IMR-90 (cell line): Measurements from ENCODE around the gene HS3ST6. TPM values are rescaled to one million over a fixed set of nuclear protein-coding genes. Genes with fewer than 3 reads are reported as not detected.

Source experiments
- ATAC-seq: fragments of 200-7000 bp; cut with Tn5 transposase; 2 replicates; pipeline ENCODE4 v1.9.1; 2020; ENCODE audit warnings: low read depth, mild to moderate bottlenecking, moderate library complexity
- BruUV-seq: library from RNA; stranded (reverse); fragments of 400-500 nt; replicated peaks from 2 replicates; lab custom pipeline; 2021; lab: Mats Ljungman, UMichigan
- CTCF ChIA-PET: fragments of 300-600 bp; formaldehyde crosslinking; extraction: SDS; loops from one replicate; lab custom pipeline; 2021; ENCODE audit warnings: antibody characterized with exemption; lab: Yijun Ruan, JAX
- POLR2A ChIA-PET: fragments of 300-600 bp; sonication (Branson Sonifier 250); formaldehyde crosslinking; loops from one replicate; lab custom pipeline; 2022; ENCODE audit warnings: antibody characterized with exemption; ENCODE audit not compliant: unreplicated experiment; lab: Charles Lee
- DNase-seq: peaks from one replicate; pipeline ENCODE4 v3.0.0; 2013
- H2AFZ ChIP-seq: replicated peaks from 2 replicates; pipeline ENCODE3; 2013; ENCODE audit warnings: low read length, mild to moderate bottlenecking; ENCODE audit not compliant: poor library complexity
- H2AK5ac ChIP-seq: 2 replicates; pipeline ENCODE4 v1.6.1; 2013; ENCODE audit warnings: low read depth, low read length, inconsistent platforms
- H2AK9ac ChIP-seq: replicated peaks from 2 replicates; pipeline ENCODE3; 2013; ENCODE audit warnings: mild to moderate bottlenecking, low read depth, low read length, moderate library complexity; ENCODE audit not compliant: poor library complexity
- H2BK120ac ChIP-seq: 2 replicates; pipeline ENCODE4 v1.6.1; 2013; ENCODE audit warnings: low read depth, low read length, inconsistent platforms
- H2BK15ac ChIP-seq: 3 replicates; pipeline ENCODE4 v1.6.1; 2013; ENCODE audit warnings: low read depth, low read length, inconsistent platforms
- H2BK20ac ChIP-seq: 2 replicates; pipeline ENCODE4 v1.6.1; 2013; ENCODE audit warnings: low read depth, mild to moderate bottlenecking, inconsistent platforms, low read length, moderate library complexity
- H2BK5ac ChIP-seq: 2 replicates; pipeline ENCODE4 v1.6.1; 2013; ENCODE audit warnings: mild to moderate bottlenecking, low read depth, low read length, inconsistent platforms; ENCODE audit not compliant: poor library complexity, severe bottlenecking
- H3K14ac ChIP-seq: replicated peaks from 2 replicates; pipeline ENCODE4 v1.6.1; 2013; ENCODE audit warnings: low read depth, low read length, inconsistent platforms
- H3K18ac ChIP-seq: 2 replicates; pipeline ENCODE4 v1.6.1; 2013; ENCODE audit warnings: low read depth, low read length, control low read depth
- H3K23ac ChIP-seq: 2 replicates; pipeline ENCODE4 v1.6.1; 2013; ENCODE audit warnings: low read depth, low read length, inconsistent platforms
- H3K27ac ChIP-seq: 2 replicates; pipeline ENCODE4 v1.5.1; 2013; ENCODE audit warnings: mild to moderate bottlenecking, control low read depth, low read length; ENCODE audit not compliant: insufficient read depth
- H3K27me3 ChIP-seq: 2 replicates; pipeline ENCODE4 v1.6.1; 2013; ENCODE audit warnings: low read length; ENCODE audit not compliant: control insufficient read depth, insufficient read depth
- H3K36me3 ChIP-seq: 2 replicates; pipeline ENCODE4 v1.6.1; 2013; ENCODE audit warnings: low read length, mixed read lengths; ENCODE audit not compliant: control insufficient read depth, insufficient read depth
- H3K4ac ChIP-seq: 2 replicates; pipeline ENCODE4 v1.6.1; 2013; ENCODE audit warnings: low read depth, low read length, inconsistent platforms
- H3K4me1 ChIP-seq: 2 replicates; pipeline ENCODE4 v1.6.1; 2013; ENCODE audit warnings: low read length, mixed read lengths; ENCODE audit not compliant: control insufficient read depth, insufficient read depth
- H3K4me2 ChIP-seq: 2 replicates; pipeline ENCODE4 v1.6.1; 2013; ENCODE audit warnings: low read depth, mild to moderate bottlenecking, control low read depth, low read length, moderate library complexity
- H3K4me3 ChIP-seq: 2 replicates; pipeline ENCODE4 v1.5.1; 2013; ENCODE audit warnings: low read depth, mild to moderate bottlenecking, control low read depth, low read length, moderate library complexity; ENCODE audit not compliant: insufficient read depth
- H3K56ac ChIP-seq: 2 replicates; pipeline ENCODE4 v1.6.1; 2013; ENCODE audit warnings: low read length, inconsistent platforms; ENCODE audit not compliant: insufficient read depth; ENCODE audit errors: extremely low read depth
- H3K79me1 ChIP-seq, 2 experiments: 2 replicates each; pipeline ENCODE4 v1.6.1; 2013; ENCODE audit warnings: low read length in 2 of 2, inconsistent platforms in 1 of 2, low read depth in 1 of 2
- H3K9ac ChIP-seq: 2 replicates; pipeline ENCODE4 v1.6.1; 2013; ENCODE audit warnings: low read depth, low read length, control low read depth
- H3K9me1 ChIP-seq: 2 replicates; pipeline ENCODE4 v1.6.1; 2013; ENCODE audit warnings: low read length, inconsistent platforms; ENCODE audit not compliant: insufficient read depth
- H3K9me3 ChIP-seq: 2 replicates; pipeline ENCODE4 v1.6.1; 2013; ENCODE audit warnings: low read length; ENCODE audit not compliant: control insufficient read depth, insufficient read depth
- H4K20me1 ChIP-seq: 2 replicates; pipeline ENCODE4 v1.6.1; 2013; ENCODE audit warnings: low read length, inconsistent platforms; ENCODE audit not compliant: insufficient read depth
- H4K5ac ChIP-seq: 2 replicates; pipeline ENCODE4 v1.6.1; 2013; ENCODE audit warnings: mild to moderate bottlenecking, low read depth, low read length, control low read depth
- H4K8ac ChIP-seq, 2 experiments: 2 replicates each; pipeline ENCODE4 v1.6.1; 2013; ENCODE audit warnings: low read depth in 2 of 2, low read length in 2 of 2, control low read depth in 1 of 2, inconsistent platforms in 1 of 2
- H4K91ac ChIP-seq: 2 replicates; pipeline ENCODE4 v1.6.1; 2013; ENCODE audit warnings: low read depth, low read length, inconsistent platforms; ENCODE audit not compliant: insufficient read depth
- CEBPB ChIP-seq: IDR thresholded peaks from 2 replicates; pipeline ENCODE4 v1.6.1; 2012; ENCODE audit warnings: low read depth, low read length, improper control_type of control experiment
- CHD1 ChIP-seq: IDR thresholded peaks from 2 replicates; pipeline ENCODE4 v1.6.1; 2012; ENCODE audit warnings: low read depth, low read length, improper control_type of control experiment
- FOS ChIP-seq: fragments of 150-350 bp; IDR thresholded peaks from 2 replicates; pipeline ENCODE4 v1.6.1; 2016; ENCODE audit warnings: low read depth, low read length
- MAFK ChIP-seq: IDR thresholded peaks from 2 replicates; pipeline ENCODE4 v1.6.1; 2012; ENCODE audit warnings: low read depth, low read length, improper control_type of control experiment
- MAZ ChIP-seq: IDR thresholded peaks from 2 replicates; pipeline ENCODE4 v1.6.1; 2012; ENCODE audit warnings: low read depth, mild to moderate bottlenecking, low read length, improper control_type of control experiment, moderate library complexity, borderline replicate concordance
- MXI1 ChIP-seq: IDR thresholded peaks from 2 replicates; pipeline ENCODE4 v1.6.1; 2012; ENCODE audit warnings: low read depth, mild to moderate bottlenecking, low read length, moderate library complexity, borderline replicate concordance
- NFE2L2 ChIP-seq: fragments of 150-350 bp; IDR thresholded peaks from 2 replicates; pipeline ENCODE4 v1.6.1; 2016; ENCODE audit warnings: low read depth, mild to moderate bottlenecking, low read length
- POLR2A ChIP-seq: IDR thresholded peaks from 2 replicates; pipeline ENCODE4 v1.6.1; 2012; ENCODE audit warnings: mild to moderate bottlenecking, low read depth, low read length
- RCOR1 ChIP-seq: IDR thresholded peaks from 2 replicates; pipeline ENCODE4 v1.6.1; 2012; ENCODE audit warnings: mild to moderate bottlenecking, low read length, improper control_type of control experiment; ENCODE audit not compliant: insufficient replicate concordance
- RFX5 ChIP-seq: IDR thresholded peaks from 2 replicates; pipeline ENCODE4 v1.8.0; 2012; ENCODE audit warnings: low read depth, mild to moderate bottlenecking, low read length, moderate library complexity
- SMC3 ChIP-seq: fragments of 150-350 bp; IDR thresholded peaks from 2 replicates; pipeline ENCODE4 v1.6.1; 2016; ENCODE audit warnings: low read depth, mild to moderate bottlenecking, antibody characterized with exemption, low read length, moderate library complexity
- WGBS, 2 experiments: methylation state at CpG; one replicate each; pipeline versions ENCODE4 v1.1.5 to v1.1.7; 2013; ENCODE audit warnings: missing lambda C conversion rate in 2 of 2; ENCODE audit not compliant: insufficient read length in 1 of 2; ENCODE audit errors: extremely low coverage in 2 of 2; 5-methylcytosine and 5-hydroxymethylcytosine counted together
- dilution Hi-C: fragments of 300-500 bp; cut with HindIII; formaldehyde crosslinking; loops from one replicate; pipeline ENCODE4 v1.14.3; 2018; ENCODE audit warnings: low sequenced_read_pairs; ENCODE audit not compliant: unreplicated experiment
- in situ Hi-C: fragments of 300-500 bp; cut with MboI; formaldehyde crosslinking; loops from 3 replicates; pipeline ENCODE4 v1.14.3; 2019; ENCODE audit warnings: low sequenced_read_pairs, inconsistent platforms, mixed read lengths
- intact Hi-C: fragments of 100-400 bp; cut with micrococcal nuclease; formaldehyde crosslinking; loops from 2 replicates; pipeline ENCODE4 v1.10.0; 2022
- polyA plus RNA-seq, 3 experiments: library from polyadenylated mRNA; depleted of rRNA; stranded (reverse); fragments of >200 nt; gene quantifications; 2 replicates each; pipeline ENCODE4 v1.2.3, GENCODE V29; 2012; ENCODE audit warnings: low replicate concordance in 1 of 3
- total RNA-seq: library from RNA; depleted of rRNA; stranded (reverse); fragments of >200 nt; gene quantifications from 2 replicates; pipeline ENCODE4 v1.2.3, GENCODE V29; 2012
- TF ChIP-seq, protein P1 (sequence below): fragments of 150-350 bp; IDR thresholded peaks from 2 replicates; pipeline ENCODE4 v1.6.1; 2017; ENCODE audit warnings: mild to moderate bottlenecking, antibody characterized with exemption, low read length, low read depth
- TF ChIP-seq, protein P2 (sequence below): conservative IDR thresholded peaks from 2 replicates; pipeline ENCODE4 v1.5.1; 2012; ENCODE audit warnings: mild to moderate bottlenecking, low read depth, low read length, improper control_type of control experiment
- TF ChIP-seq, protein P3 (sequence below): fragments of 150-350 bp; IDR thresholded peaks from 2 replicates; pipeline ENCODE4 v1.6.1; 2016; ENCODE audit warnings: low read depth, mild to moderate bottlenecking, low read length, moderate library complexity, borderline replicate concordance

HS3ST6 gene
- total and polyA plus RNA-seq, 2 of the 4 experiments (the other 2 are of a cell fraction) = not detected

DNA sequence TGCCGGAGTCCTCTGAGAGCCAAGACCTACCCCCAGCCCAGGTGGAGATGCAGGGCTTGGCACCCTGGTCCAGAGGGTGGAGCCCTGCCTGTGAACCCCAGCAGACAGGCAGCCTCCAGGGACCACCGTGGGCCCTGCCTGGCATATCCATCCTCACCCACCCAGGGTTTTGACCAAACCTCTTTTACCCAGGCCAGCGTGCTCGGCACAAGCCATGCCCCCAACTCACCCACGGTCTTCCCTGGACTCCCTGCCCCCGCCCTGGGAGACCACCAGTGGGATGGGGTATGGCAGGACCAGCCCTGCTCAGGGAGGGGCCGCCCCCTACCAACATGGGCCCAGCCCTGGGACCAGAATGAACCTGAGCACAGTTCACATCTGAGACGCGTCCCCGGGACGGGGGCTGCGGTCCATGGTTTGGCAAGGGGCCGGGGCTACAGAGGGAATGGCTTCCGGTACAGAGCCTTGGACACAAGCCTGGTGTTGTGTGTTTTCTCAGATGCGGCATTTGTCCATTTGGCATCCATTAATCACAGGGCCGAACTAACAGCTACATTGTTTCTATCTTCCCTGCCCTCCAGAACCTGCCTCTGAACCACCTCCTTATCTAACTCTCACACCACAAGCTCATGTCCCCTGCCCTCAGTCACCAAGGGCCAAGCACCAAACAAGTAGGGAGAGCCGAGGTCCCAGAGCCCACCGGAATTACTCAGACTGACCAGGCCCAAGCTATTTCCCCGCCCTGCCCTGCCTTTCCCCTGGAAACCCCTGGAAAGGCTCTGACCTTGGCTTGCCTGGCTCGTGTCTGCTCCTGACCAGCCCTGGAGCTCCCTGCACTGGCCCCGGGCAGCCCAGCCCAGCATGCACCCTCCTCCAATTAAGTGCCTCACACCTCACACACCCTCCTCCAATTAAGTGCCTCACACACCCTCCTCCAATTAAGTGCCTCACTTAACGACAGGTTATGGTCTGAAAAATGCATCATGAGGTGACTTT lies 14.1 kb downstream of the HS3ST6 start:
- Histone ChIP-seq H4K5ac (no peak overlapping the region), H3K4ac (no peak overlapping the region), H2BK5ac (no peak overlapping the region), H3K14ac (no peak overlapping the region), H3K27me3 (peaks cover 66% of the 10 kb centered on the region), H3K56ac (no peak overlapping the region), H3K4me2 (no peak overlapping the region), H3K4me1 (no peaks in the 10 kb centered on the region), H4K8ac (no peak overlapping the region), H4K91ac (no peak overlapping the region), H3K9ac (no peak overlapping the region), H2BK20ac (no peak overlapping the region), H3K9me1 (no peaks in the 10 kb centered on the region), H3K23ac (no peak overlapping the region), H2AK9ac (no peak overlapping the region), H4K20me1 (no peaks in the 10 kb centered on the region), H2AFZ (no peak overlapping the region), H2BK120ac (no peak overlapping the region), H3K18ac (no peak overlapping the region), H2AK5ac (no peak overlapping the region), H3K79me1 (no peaks in the 10 kb centered on the region), H3K27ac (no peak overlapping the region), H3K4me3 (no peak overlapping the region), H3K9me3 (no peaks in the 10 kb centered on the region), H2BK15ac (no peak overlapping the region), H3K36me3 (no peaks in the 10 kb centered on the region)
- DNase-seq (no peak), ATAC-seq (no peak)
- BruUV-seq = no TSS peak
- intact Hi-C loops = no loop called here
- dilution Hi-C loops = no loop called here
- CTCF ChIA-PET = no interaction called here
- in situ Hi-C loops = no loop called here
- 49% methylated on average over 5 of the region's 22 CpGs; no CpG with 5 or more reads in 1 of the 2 experiments for WGBS, 2 experiments
- POLR2A ChIA-PET = no interaction called here
- TF ChIP-seq, protein P1, sequence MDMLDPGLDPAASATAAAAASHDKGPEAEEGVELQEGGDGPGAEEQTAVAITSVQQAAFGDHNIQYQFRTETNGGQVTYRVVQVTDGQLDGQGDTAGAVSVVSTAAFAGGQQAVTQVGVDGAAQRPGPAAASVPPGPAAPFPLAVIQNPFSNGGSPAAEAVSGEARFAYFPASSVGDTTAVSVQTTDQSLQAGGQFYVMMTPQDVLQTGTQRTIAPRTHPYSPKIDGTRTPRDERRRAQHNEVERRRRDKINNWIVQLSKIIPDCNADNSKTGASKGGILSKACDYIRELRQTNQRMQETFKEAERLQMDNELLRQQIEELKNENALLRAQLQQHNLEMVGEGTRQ = no peak
- TF ChIP-seq POLR2A (no peak), FOS (no peak), NFE2L2 (no peak), MXI1 (no peak), MAZ (no peak), CEBPB (no peak), SMC3 (no peak), CHD1 (no peak), MAFK (no peak), RCOR1 (no peak), RFX5 (no peak)
- TF ChIP-seq, protein P2, sequence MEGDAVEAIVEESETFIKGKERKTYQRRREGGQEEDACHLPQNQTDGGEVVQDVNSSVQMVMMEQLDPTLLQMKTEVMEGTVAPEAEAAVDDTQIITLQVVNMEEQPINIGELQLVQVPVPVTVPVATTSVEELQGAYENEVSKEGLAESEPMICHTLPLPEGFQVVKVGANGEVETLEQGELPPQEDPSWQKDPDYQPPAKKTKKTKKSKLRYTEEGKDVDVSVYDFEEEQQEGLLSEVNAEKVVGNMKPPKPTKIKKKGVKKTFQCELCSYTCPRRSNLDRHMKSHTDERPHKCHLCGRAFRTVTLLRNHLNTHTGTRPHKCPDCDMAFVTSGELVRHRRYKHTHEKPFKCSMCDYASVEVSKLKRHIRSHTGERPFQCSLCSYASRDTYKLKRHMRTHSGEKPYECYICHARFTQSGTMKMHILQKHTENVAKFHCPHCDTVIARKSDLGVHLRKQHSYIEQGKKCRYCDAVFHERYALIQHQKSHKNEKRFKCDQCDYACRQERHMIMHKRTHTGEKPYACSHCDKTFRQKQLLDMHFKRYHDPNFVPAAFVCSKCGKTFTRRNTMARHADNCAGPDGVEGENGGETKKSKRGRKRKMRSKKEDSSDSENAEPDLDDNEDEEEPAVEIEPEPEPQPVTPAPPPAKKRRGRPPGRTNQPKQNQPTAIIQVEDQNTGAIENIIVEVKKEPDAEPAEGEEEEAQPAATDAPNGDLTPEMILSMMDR = no peak
- TF ChIP-seq, protein P3, sequence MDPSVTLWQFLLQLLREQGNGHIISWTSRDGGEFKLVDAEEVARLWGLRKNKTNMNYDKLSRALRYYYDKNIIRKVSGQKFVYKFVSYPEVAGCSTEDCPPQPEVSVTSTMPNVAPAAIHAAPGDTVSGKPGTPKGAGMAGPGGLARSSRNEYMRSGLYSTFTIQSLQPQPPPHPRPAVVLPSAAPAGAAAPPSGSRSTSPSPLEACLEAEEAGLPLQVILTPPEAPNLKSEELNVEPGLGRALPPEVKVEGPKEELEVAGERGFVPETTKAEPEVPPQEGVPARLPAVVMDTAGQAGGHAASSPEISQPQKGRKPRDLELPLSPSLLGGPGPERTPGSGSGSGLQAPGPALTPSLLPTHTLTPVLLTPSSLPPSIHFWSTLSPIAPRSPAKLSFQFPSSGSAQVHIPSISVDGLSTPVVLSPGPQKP = no peak
